K562 (cell line): Measurements from ENCODE around the gene CNTN5. TPM values are rescaled to one million over a fixed set of nuclear protein-coding genes. Genes with fewer than 3 reads are reported as not detected.

Experiments used
- ATAC-seq: fragments of 200-7000 bp; cut with Tn5 transposase; 3 replicates; pipeline ENCODE4 v1.9.1; 2020; ENCODE audit warnings: moderate library complexity
- BruUV-seq: library from RNA; stranded (reverse); fragments of 400-500 nt; replicated peaks from 2 replicates; lab custom pipeline; 2021; lab: Mats Ljungman, UMichigan
- CTCF ChIA-PET: fragments of 300-600 bp; formaldehyde crosslinking; extraction: SDS; loops from one replicate; lab custom pipeline; 2021; ENCODE audit warnings: low intra/inter-chr PET ratio; lab: Yijun Ruan, JAX
- POLR2A ChIA-PET: fragments of 300-600, 350-650 bp; sonication (Branson Sonifier 250); formaldehyde crosslinking; extraction: SDS; loops from one replicate; lab custom pipeline; 2021; ENCODE audit warnings: antibody characterized with exemption, inconsistent platforms; lab: Yijun Ruan, JAX
- DNase-seq, 4 experiments: peaks; one replicate each; pipeline versions ENCODE4 v3.0.0 to v3.0.0-alpha.2; 2011 to 2018; ENCODE audit warnings: low spot score in 3 of 4, mixed read lengths in 3 of 4; ENCODE audit errors: extremely low read depth in 1 of 4
- FAIRE-seq: peaks from 2 replicates; lab custom pipeline; 2011; peaks lifted over from hg19 to GRCh38; lab: Jason Lieb, UNC
- H2AFZ ChIP-seq: 2 replicates; pipeline ENCODE4 v1.6.0; 2011; ENCODE audit warnings: low read depth, low read length, control low read depth, inconsistent platforms
- H3K27ac ChIP-seq: fragments of 200-600 bp; 3 replicates; pipeline ENCODE4 v1.8.0; 2011; ENCODE audit warnings: low read depth, mild to moderate bottlenecking, control low read depth, inconsistent platforms, low read length, moderate library complexity, mixed read lengths; ENCODE audit errors: extremely low read depth
- H3K27me3 ChIP-seq, 2 experiments: fragments of 300-600 bp in 1 of 2; 2 replicates in 1 of 2; 3 replicates in 1 of 2; pipeline versions ENCODE4 v1.6.0 to v1.8.0; 2011; ENCODE audit warnings: inconsistent platforms in 2 of 2, low read length in 2 of 2, mild to moderate bottlenecking in 1 of 2, mixed read lengths in 1 of 2, moderate library complexity in 1 of 2; ENCODE audit not compliant: control insufficient read depth in 2 of 2, insufficient read depth in 2 of 2
- H3K36me3 ChIP-seq: fragments of 300-600 bp; 3 replicates; pipeline ENCODE4 v1.8.0; 2011; ENCODE audit warnings: mild to moderate bottlenecking, low read length, inconsistent platforms; ENCODE audit not compliant: control insufficient read depth, insufficient read depth
- H3K4me1 ChIP-seq, 2 experiments: fragments of 200-600 bp in 1 of 2; replicated peaks in 1 of 2; 2 replicates in 1 of 2; 3 replicates in 1 of 2; pipeline versions ENCODE4 v1.5.1 to v1.8.0; 2011; ENCODE audit warnings: inconsistent platforms in 2 of 2, low read length in 2 of 2, mild to moderate bottlenecking in 1 of 2, mixed read lengths in 1 of 2, moderate library complexity in 1 of 2; ENCODE audit not compliant: control insufficient read depth in 2 of 2, insufficient read depth in 2 of 2
- H3K4me2 ChIP-seq: 2 replicates; pipeline ENCODE4 v1.6.1; 2011; ENCODE audit warnings: low read length, control low read depth, inconsistent platforms, mixed read lengths; ENCODE audit not compliant: insufficient read depth
- H3K4me3 ChIP-seq: fragments of 200-600 bp; sonication (generic), shearing (Covaris generic); 2 replicates; pipeline ENCODE4 v1.5.1; 2016; ENCODE audit warnings: control low read depth, inconsistent platforms
- H3K79me2 ChIP-seq: fragments of 200-600 bp; 3 replicates; pipeline ENCODE4 v1.8.0; 2011; ENCODE audit warnings: low read length, inconsistent platforms; ENCODE audit not compliant: control insufficient read depth, insufficient read depth
- H3K9ac ChIP-seq, 2 experiments: 2 replicates each; pipeline versions ENCODE4 v1.6.0 to v1.6.1; 2011; ENCODE audit warnings: low read depth in 2 of 2, low read length in 2 of 2, control low read depth in 1 of 2, inconsistent platforms in 1 of 2, mild to moderate bottlenecking in 1 of 2, mixed read lengths in 1 of 2; ENCODE audit not compliant: insufficient read depth in 1 of 2
- H3K9me1 ChIP-seq: one replicate; pipeline ENCODE4 v1.6.0; 2011; ENCODE audit warnings: inconsistent platforms, mild to moderate bottlenecking, low read length, moderate library complexity; ENCODE audit not compliant: control insufficient read depth, insufficient read depth
- H3K9me3 ChIP-seq: replicated peaks from 2 replicates; pipeline ENCODE4 v1.5.1; 2011; ENCODE audit warnings: low read depth, low read length, inconsistent platforms; ENCODE audit not compliant: control insufficient read depth, insufficient read depth
- H4K20me1 ChIP-seq: replicated peaks from 2 replicates; pipeline ENCODE4 v1.6.1; 2011; ENCODE audit warnings: low read length, inconsistent platforms, mixed read lengths; ENCODE audit not compliant: control insufficient read depth, insufficient read depth
- ELF4 ChIP-seq: fragments of 450-650 bp; formaldehyde crosslinking; IDR thresholded peaks from 2 replicates; pipeline ENCODE4 v1.4.0; 2022; ENCODE audit warnings: missing genetic modification characterization
- MXI1 ChIP-seq: IDR thresholded peaks from 2 replicates; pipeline ENCODE4 v1.6.1; 2011; ENCODE audit warnings: low read depth, mild to moderate bottlenecking, improper control_type of control experiment, low read length
- RBBP5 ChIP-seq: fragments of 200-600 bp; sonication (generic); IDR thresholded peaks from 2 replicates; pipeline ENCODE4 v1.6.1; 2012; ENCODE audit warnings: borderline replicate concordance, mild to moderate bottlenecking, low read length, control low read depth, inconsistent platforms; ENCODE audit not compliant: insufficient read depth, poor library complexity, severe bottlenecking
- SRF ChIP-seq, 2 experiments: fragments of 250-450, 450-650 bp in 1 of 2; sonication (Bioruptor Pico) in 1 of 2; sonication (generic) in 1 of 2; formaldehyde crosslinking; IDR thresholded peaks; 2 replicates each; pipeline versions ENCODE4 v1.5.0 to v1.5.1; 2020 to 2022; ENCODE audit warnings: mild to moderate bottlenecking in 1 of 2, missing genetic modification reagents in 1 of 2
- THRAP3 ChIP-seq: fragments of 450-650 bp; IDR thresholded peaks from 2 replicates; pipeline ENCODE4 v1.6.1; 2016; ENCODE audit warnings: mild to moderate bottlenecking, inconsistent platforms, borderline replicate concordance
- ZNF134 ChIP-seq: fragments of 250-450 bp; sonication (Bioruptor Pico); conservative IDR thresholded peaks from 2 replicates; pipeline ENCODE4 v1.4.0; 2020
- ZNF174 ChIP-seq: fragments of 250-450 bp; sonication (Bioruptor Pico); IDR thresholded peaks from 2 replicates; pipeline ENCODE4 v1.4.0; 2020; ENCODE audit warnings: mild to moderate bottlenecking
- ZNF668 ChIP-seq: fragments of 250-450 bp; sonication (Bioruptor Pico); IDR thresholded peaks from 2 replicates; pipeline ENCODE4 v1.8.0; 2022; ENCODE audit warnings: mild to moderate bottlenecking, inconsistent platforms
- ZNF785 ChIP-seq: fragments of 250-450 bp; sonication (Bioruptor Pico); IDR thresholded peaks from 2 replicates; pipeline ENCODE4 v1.4.0; 2020; ENCODE audit warnings: mild to moderate bottlenecking
- ZNF830 ChIP-seq: fragments of 250-450 bp; sonication (Bioruptor Pico); IDR thresholded peaks from 2 replicates; pipeline ENCODE4 v1.5.0; 2021; ENCODE audit warnings: mild to moderate bottlenecking
- WGBS: fragments of 100-300 bp; shearing (Covaris generic); methylation state at CpG from one replicate; pipeline ENCODE4 v1.1.6; 2016; ENCODE audit warnings: low coverage, mixed read lengths; ENCODE audit not compliant: insufficient coverage; ENCODE audit errors: missing lambda C conversion rate; 5-methylcytosine and 5-hydroxymethylcytosine counted together
- in situ Hi-C: fragments of 300-500 bp; cut with MboI; formaldehyde crosslinking; loops from 4 replicates; pipeline ENCODE4 v1.15.0; 2018; ENCODE audit warnings: inconsistent platforms, mixed read lengths
- intact Hi-C: fragments of 100-400 bp; cut with micrococcal nuclease; formaldehyde crosslinking; loops from 2 replicates; pipeline ENCODE4 v1.14.2; 2022
- polyA plus RNA-seq, 8 experiments: library from polyadenylated mRNA; depleted of rRNA in 4 of 8; stranded (reverse) in 5 of 8; unstranded in 3 of 8; fragments of >200 nt; fragmentation: Nextera tagmentation in 2 of 8; fragmentation: Illumina TruSeq in 1 of 8; extraction: Ambion mirVana in 2 of 8; extraction: Trizol in 1 of 8; gene quantifications; 2 replicates each; pipeline versions ENCODE4 v1.2.1 to v1.2.3, GENCODE V29; 2011 to 2014; ENCODE audit warnings: inconsistent platforms in 1 of 8, missing spikeins in 1 of 8
- total RNA-seq, 7 experiments: library from RNA; depleted of rRNA in 6 of 7; stranded (reverse); fragments of >200 nt in 6 of 7; fragmentation: Illumina TruSeq in 2 of 7; extraction: Trizol in 2 of 7; gene quantifications; 2 replicates each; pipeline versions ENCODE4 v1.2.1 to v1.2.3, GENCODE V29; 2011 to 2021; ENCODE audit warnings: low replicate concordance in 1 of 7
- TF ChIP-seq, protein P1 (sequence below): fragments of 250-450 bp; sonication (Bioruptor Pico); IDR thresholded peaks from 2 replicates; pipeline ENCODE4 v1.5.0; 2020; ENCODE audit warnings: mild to moderate bottlenecking
- TF ChIP-seq, protein P2 (sequence below): sonication (generic); formaldehyde crosslinking; IDR thresholded peaks from 2 replicates; pipeline ENCODE4 v1.8.0; 2022; ENCODE audit warnings: mild to moderate bottlenecking, missing genetic modification reagents
- TF ChIP-seq, protein P3 (sequence below): fragments of 450-650 bp; IDR thresholded peaks from 2 replicates; pipeline ENCODE4 v1.6.1; 2017; ENCODE audit warnings: antibody characterized with exemption

CNTN5 gene
- total and polyA plus RNA-seq, 9 of the 15 experiments (the other 6 are each of a cell fraction or from before 2014, with no cell fraction given), result 0.03 TPM; not detected in 8

DNA sequence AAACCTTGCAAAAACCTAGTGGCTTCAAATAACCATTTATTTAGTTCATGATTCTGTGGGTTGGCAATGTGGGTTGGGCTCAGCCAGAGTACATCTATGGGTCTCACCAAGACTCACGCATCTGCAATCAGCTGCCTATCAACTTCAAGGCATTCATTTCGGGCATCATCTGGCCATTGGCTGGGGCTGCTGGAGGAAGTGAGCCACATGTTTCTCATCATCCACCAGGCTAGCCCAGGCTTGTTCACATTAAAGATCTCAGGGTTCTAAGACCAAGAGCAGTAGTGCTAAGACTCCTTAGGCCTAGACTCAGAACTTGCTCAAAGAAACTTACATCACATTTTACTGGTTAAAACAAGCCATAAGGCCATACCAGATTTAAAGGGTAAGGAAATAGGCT lies 1187.5 kb downstream of the CNTN5 start:
- whole genome bisulfite sequencing, result 5% methylated on average over 2 of the region's 2 CpGs
- no TSS peak for BruUV-seq
- H2AFZ ChIP-seq, result no peak overlapping the region
- H3K79me2 ChIP-seq, result no peaks in the 10 kb centered on the region
- CTCF ChIA-PET, result no interaction called here
- H3K27ac ChIP-seq, result no peak overlapping the region
- no peaks in the 10 kb centered on the region for H3K9me1 ChIP-seq
- in situ Hi-C loops (no loop called here), intact Hi-C loops (no loop called here)
- H4K20me1 ChIP-seq, result no peaks in the 10 kb centered on the region
- DNase-seq, result no peak
- no peaks in the 10 kb centered on the region for H3K4me1 ChIP-seq
- POLR2A ChIA-PET, result no interaction called here
- H3K36me3 ChIP-seq, result no peaks in the 10 kb centered on the region
- no peaks in the 10 kb centered on the region for H3K27me3 ChIP-seq
- TF ChIP-seq SRF (CRISPR knock-in tag; IDR thresholded peaks at IDR 0.05) (no peak), ZNF134 (CRISPR knock-in tag) (no peak), RBBP5 (no peak)
- no peaks in the 10 kb centered on the region for H3K9me3 ChIP-seq
- no peak overlapping the region for H3K4me2 ChIP-seq
- no peak for ATAC-seq
- no peak overlapping the region for H3K4me3 ChIP-seq
- FAIRE-seq, result no peak
- H3K9ac ChIP-seq, result no peak overlapping the region

DNA sequence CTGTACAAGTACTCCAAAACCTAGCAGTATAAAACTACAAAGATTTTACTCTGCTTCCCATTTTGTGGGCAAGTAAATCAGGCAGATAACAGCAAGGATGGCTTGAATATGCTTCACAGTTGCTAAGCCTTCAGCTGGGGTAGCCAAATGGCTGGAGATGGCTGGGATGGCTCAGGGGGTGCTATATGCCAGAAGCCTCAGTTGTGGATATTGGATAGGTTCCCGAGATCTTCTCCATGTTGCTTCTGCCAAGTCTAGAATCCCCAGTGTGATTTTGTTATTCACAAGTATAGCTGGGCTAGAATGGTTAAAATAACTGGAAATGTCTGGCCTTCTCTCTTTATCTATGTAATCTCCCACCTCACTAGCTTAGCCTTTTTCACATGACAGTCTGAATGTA lies 1194.0 kb downstream of the CNTN5 start:
- DNase-seq, result no peak
- BruUV-seq, result no TSS peak
- Histone ChIP-seq H3K9me1 (no peaks in the 10 kb centered on the region), H2AFZ (no peak overlapping the region), H3K9me3 (no peaks in the 10 kb centered on the region; the same call in 1 of the 2 replicates), H3K4me2 (no peak overlapping the region), H3K4me3 (no peak overlapping the region), H3K4me1 (no peaks in the 10 kb centered on the region), H3K79me2 (no peaks in the 10 kb centered on the region), H3K36me3 (no peaks in the 10 kb centered on the region), H4K20me1 (no peaks in the 10 kb centered on the region), H3K9ac (no peak overlapping the region), H3K27ac (no peak overlapping the region), H3K27me3 (no peaks in the 10 kb centered on the region)
- ChIA-PET CTCF (no interaction called here), POLR2A (no interaction called here)
- in situ Hi-C loops (no loop called here), intact Hi-C loops (no loop called here)
- no peak for ATAC-seq
- 0% methylated on average over 1 of the region's 1 CpG for WGBS
- FAIRE-seq, result no peak
- TF ChIP-seq, protein P1, sequence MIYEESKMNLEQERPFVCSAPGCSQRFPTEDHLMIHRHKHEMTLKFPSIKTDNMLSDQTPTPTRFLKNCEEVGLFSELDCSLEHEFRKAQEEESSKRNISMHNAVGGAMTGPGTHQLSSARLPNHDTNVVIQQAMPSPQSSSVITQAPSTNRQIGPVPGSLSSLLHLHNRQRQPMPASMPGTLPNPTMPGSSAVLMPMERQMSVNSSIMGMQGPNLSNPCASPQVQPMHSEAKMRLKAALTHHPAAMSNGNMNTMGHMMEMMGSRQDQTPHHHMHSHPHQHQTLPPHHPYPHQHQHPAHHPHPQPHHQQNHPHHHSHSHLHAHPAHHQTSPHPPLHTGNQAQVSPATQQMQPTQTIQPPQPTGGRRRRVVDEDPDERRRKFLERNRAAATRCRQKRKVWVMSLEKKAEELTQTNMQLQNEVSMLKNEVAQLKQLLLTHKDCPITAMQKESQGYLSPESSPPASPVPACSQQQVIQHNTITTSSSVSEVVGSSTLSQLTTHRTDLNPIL (CRISPR knock-in tag), result no peak
- TF ChIP-seq, protein P2, sequence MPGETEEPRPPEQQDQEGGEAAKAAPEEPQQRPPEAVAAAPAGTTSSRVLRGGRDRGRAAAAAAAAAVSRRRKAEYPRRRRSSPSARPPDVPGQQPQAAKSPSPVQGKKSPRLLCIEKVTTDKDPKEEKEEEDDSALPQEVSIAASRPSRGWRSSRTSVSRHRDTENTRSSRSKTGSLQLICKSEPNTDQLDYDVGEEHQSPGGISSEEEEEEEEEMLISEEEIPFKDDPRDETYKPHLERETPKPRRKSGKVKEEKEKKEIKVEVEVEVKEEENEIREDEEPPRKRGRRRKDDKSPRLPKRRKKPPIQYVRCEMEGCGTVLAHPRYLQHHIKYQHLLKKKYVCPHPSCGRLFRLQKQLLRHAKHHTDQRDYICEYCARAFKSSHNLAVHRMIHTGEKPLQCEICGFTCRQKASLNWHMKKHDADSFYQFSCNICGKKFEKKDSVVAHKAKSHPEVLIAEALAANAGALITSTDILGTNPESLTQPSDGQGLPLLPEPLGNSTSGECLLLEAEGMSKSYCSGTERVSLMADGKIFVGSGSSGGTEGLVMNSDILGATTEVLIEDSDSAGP, result no peak
- no peak for TF ChIP-seq ZNF174
- TF ChIP-seq, protein P3, sequence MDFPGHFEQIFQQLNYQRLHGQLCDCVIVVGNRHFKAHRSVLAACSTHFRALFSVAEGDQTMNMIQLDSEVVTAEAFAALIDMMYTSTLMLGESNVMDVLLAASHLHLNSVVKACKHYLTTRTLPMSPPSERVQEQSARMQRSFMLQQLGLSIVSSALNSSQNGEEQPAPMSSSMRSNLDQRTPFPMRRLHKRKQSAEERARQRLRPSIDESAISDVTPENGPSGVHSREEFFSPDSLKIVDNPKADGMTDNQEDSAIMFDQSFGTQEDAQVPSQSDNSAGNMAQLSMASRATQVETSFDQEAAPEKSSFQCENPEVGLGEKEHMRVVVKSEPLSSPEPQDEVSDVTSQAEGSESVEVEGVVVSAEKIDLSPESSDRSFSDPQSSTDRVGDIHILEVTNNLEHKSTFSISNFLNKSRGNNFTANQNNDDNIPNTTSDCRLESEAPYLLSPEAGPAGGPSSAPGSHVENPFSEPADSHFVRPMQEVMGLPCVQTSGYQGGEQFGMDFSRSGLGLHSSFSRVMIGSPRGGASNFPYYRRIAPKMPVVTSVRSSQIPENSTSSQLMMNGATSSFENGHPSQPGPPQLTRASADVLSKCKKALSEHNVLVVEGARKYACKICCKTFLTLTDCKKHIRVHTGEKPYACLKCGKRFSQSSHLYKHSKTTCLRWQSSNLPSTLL, result no peak
- no peak for TF ChIP-seq ZNF668 (CRISPR knock-in tag)
- TF ChIP-seq ELF4 (CRISPR knock-in tag), result no peak
- no peak for TF ChIP-seq ZNF830 (CRISPR knock-in tag)
- TF ChIP-seq THRAP3, result no peak
- TF ChIP-seq MXI1, result no peak
- TF ChIP-seq ZNF785 (CRISPR knock-in tag), result no peak
